CD4-positive, alpha-beta T cell treated with Interleukin-6 for 4 hours (primary cell): ENCODE results near the gene ENTPD6.
"Not testable (repeated sequence)": the region's sequence is repeated elsewhere in the genome, so short reads cannot be mapped to it uniquely, and the experiment has no call there.

Source experiments
- DNase-seq: peaks from one replicate; pipeline ENCODE4 v3.0.0-alpha.2; 2020; ENCODE audit warnings: mixed read lengths

The ENTPD6 gene

DNA sequence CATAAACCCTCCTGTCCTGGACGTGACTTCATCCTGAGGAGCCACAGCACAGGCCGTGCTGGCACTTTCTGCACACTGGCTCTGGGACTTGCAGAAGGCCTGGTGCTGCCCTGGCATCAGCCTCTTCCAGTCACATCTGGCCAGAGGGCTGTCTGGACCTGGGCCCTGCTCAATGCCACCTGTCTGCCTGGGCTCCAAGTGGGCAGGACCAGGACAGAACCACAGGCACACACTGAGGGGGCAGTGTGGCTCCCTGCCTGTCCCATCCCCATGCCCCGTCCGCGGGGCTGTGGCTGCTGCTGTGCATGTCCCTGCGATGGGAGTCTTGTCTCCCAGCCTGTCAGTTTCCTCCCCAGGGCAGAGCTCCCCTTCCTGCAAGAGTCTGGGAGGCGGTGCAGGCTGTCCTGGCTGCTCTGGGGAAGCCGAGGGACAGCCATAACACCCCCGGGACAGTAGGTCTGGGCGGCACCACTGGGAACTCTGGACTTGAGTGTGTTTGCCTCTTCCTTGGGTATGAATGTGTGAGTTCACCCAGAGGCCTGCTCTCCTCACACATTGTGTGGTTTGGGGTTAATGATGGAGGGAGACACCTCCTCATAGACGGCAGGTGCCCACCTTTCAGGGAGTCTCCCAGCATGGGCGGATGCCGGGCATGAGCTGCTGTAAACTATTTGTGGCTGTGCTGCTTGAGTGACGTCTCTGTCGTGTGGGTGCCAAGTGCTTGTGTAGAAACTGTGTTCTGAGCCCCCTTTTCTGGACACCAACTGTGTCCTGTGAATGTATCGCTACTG, 30.3 kb downstream of the ENTPD6 start:
- DNase-seq, result no peak

- DNase-seq, result no peak
Observed at GRCh38 chr20:25226433-25227316, 31.2 kb downstream of the ENTPD6 start.

DNA sequence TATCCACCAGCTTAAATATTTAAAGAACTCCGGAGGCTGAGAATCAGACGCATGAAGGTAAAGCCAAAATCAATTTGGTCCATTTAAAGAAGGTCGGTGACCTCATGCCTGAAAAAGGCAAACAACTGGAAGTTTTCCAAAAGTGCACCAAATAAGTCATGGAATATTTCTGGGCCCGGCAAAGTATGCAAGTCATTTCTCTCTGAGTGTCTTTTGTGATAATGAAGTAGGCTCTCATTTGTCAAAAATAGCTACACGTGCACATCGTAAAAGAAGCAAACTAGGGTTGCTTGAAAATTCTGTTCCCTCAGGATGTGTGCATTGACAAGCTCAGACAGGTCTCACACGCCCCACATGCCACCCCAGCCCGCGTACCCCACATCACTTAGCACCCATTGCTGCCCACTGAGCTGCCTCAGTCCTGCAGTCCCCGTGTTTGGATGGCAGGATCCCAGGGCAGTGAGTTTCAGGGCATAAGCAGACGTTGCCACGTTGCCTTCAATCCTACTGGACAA, 31.9 kb downstream of the ENTPD6 start:
- no peak for DNase-seq

- DNase-seq, result no peak
Observed at GRCh38 chr20:25229486-25230165, 34.1 kb downstream of the ENTPD6 start.

DNA sequence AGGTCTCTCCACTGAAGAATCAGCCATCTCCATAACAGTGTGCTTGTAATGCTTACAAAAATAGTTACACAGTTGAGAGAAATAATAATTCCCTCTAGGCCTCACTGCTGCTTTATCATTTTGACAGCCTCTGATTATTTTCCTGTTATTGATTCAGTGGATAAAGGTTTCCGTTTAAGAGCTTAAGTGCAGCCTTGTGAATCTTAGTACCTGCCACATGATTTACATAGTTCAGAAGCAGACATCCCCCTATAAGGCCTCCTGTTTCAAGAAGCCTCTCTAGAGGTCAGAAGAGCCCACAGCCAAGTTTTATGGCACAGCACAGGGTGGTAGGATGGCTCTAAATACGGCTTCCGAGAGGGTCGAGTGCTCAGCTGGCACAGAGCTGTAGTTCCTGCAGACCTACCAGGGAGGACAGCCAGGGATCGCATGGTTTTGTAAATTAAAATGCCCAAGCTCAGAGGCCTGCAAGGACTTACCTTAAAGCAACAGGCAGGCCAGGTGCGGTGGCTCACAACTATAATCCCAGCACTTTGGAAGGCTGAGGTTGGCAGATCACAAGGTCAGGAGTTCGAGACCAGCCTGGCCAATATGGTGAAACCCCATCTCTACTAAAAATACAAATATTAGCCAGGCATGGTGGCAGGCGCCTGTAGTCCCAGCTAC, 34.8 kb downstream of the ENTPD6 start:
- no peak for DNase-seq

DNA sequence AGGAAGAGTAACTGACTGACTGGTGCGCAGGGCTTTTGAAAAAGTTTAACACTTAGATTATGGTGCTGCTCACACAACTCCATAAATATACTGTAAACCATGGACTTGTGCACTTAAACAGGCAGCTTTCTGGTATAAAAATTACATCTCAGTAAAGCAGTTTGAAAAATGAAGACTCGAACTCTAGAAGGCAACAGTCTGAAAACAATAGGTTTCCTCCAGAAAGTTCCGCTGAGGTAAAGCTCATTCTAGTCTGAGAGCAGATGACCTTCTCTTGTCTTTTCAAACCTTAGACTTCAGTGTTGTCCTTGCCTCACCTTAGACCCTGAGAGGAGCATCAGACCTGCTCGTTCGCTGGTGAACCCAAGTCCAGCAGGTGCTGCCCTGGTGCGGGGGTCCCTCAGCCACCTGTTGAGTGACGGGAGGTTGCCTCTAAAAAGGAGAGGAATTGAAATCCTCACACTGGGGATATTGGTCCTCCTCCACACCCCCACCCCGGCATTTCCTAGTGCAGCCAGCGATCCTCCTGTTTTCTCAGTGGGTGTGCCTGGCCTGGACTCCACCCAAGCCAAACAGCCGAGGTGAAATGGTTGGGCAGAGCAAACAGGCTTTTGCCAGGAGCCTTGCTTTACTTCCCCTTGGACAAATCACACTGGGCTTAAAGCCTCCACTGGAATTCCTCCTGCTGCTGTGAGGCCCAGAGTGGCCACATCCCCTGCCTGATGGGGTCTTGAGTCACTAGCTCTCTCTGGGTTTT, 37.7 kb downstream of the ENTPD6 start:
- DNase-seq, result no peak

- not testable (repeated sequence) for DNase-seq
Observed at GRCh38 chr20:25234009-25234849, 38.7 kb downstream of the ENTPD6 start.

- no peak for DNase-seq
Observed at GRCh38 chr20:25236450-25237304, 41.2 kb downstream of the ENTPD6 start.

DNA sequence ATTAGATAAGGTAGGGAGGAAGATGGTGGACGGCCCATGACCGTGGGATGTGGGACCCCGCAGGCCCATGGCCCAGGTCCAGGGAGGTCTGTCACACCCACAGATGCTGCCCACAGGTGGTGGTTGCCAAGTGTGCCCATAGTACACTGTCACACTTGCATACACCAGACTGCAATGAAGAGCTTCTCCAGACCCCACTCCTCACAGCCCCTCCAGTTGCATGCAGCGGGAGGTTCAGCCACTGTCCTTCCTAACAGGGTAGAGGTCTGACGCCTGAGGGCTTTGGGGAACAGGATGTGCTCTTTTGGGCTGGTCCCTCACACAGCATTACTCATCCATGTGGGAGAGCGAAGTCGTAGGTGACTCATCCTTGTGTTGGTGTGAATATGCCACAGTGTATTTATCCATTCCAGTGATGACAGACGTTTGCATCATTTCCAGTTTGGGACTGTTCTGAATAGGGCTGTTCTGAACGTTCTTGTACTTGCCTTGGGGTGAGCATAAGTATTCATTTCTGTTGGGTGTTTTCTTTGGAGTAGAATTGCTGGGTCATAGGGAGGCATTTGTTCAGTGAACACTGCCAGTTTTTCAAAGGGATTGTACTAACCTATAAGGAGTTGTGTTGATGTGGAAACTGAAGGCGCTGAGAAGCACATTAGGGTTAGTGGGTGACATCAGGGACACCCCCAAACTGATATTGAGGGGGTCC, 42.3 kb downstream of the ENTPD6 start:
- peak; percentile 40 for DNase-seq

- no peak for DNase-seq
Observed at GRCh38 chr20:25238319-25239037, 43.0 kb downstream of the ENTPD6 start.

- no peak for DNase-seq
Observed at GRCh38 chr20:25239387-25240370, 44.2 kb downstream of the ENTPD6 start.

DNA sequence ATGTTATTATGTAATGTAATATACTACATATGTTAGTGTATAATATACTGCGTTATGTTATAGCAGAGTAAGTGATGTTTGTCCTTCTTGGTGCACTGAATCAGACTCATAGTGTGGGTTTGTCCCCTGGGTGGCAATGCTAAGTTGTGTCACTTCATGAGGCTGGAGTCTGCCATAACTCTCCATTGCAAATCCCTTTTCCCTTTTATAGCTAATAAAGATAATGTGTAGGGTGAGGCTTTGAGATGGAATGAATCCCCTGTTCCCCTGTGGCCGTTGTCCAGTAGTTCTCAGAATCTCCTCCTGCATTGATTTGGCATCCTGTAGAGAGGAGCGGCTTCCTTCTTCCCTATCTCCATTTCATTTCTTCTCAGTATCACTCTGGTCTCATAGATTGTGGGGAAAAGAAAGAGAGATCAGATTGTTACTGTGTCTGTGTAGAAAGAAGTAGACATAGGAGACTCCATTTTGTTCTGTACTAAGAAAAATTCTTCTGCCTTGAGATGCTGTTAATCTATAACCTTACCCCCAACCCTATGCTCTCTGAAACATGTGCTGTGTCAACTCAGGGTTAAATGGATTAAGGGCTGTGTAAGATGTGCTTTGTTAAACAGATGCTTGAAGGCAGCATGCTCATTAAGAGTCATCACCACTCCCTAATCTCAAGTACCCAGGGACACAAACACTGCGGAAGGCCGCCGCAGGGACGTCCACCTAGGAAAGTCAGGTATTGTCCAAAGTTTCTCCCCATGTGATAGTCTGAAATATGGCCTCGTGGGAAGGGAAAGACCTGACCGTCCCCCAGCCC, 45.5 kb downstream of the ENTPD6 start:
- DNase-seq, result not testable (repeated sequence)

DNA sequence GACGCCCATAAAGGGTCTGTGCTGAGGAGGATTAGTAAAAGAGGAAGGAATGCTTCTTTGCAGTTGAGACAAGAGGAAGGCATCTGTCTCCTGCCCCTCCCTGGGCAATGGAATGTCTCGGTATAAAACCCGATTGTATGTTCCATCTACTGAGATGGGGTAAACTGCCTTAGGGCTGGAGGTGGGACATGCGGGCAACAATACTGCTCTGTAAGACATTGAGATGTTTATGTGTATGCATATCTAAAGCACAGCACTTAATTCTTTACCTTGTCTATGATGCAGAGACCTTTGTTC, 46.1 kb downstream of the ENTPD6 start:
- not testable (repeated sequence) for DNase-seq

DNA sequence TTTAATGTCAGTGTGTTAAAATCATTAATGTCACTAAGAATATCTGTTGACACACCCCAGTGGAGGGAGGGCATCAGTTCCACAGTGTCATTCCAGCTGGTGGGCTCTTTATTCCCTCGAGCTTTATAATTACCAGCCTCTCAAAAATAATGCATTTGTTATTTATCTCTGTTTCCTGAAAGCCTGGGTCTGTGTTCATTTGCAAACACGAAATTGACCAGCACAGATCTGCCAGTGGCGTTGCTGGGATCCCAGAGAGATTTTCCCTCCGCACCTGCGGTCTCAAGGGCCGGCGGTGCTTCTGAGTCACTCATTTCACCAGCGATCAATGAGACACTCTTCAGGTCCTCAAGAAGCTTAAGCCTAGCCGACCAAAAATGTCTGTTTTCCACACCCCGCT, 46.7 kb downstream of the ENTPD6 start:
- DNase-seq, result no peak

- no peak for DNase-seq
Observed at GRCh38 chr20:25243416-25243979, 48.0 kb downstream of the ENTPD6 start.

- DNase-seq, result no peak
Observed at GRCh38 chr20:25244976-25245375, 49.5 kb downstream of the ENTPD6 start.
